ENCODE data around the gene AGER.

Gene AGER

DNA sequence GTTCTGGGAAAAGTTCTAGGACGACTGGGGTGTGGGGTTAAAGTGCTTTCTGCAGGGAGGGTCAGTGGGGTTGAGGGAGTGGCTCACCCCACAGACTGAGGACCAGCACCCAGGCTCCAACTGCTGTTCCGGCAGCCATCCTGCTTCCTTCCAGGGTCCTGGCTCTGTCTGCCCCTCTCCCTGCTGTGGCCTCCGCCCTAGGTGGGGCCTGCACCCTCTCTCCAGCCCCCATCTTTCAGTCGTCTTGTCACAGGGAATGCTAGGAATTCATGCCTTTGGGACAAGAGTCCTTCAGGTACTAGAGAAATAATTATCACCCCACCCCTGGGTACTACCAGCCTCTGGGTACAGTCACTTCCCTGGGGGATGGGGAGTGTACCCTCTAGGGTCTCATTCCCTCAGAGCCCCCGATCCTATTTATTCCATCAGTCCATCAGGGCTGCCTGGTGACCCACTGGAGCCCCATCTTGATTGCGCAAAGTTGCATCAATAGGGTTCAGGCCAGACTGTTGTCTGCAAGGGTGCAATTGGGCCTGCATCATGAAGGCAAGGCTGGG lies at the start of gene AGER:
Gene AGER, minus strand, starts transcription at position 170 of the 557 bp plus-strand sequence. Its CDS starts 31 bp downstream, at position 139.
- no peak for DNase-seq (ENCODE audit: low spot score)
- in situ Hi-C loops (cut with MboI; ENCODE audit: low pct_unique_long_range_greater_than_20kb, low sequenced_read_pairs, unreplicated experiment) = no loop called here
- TF ChIP-seq, protein P1, sequence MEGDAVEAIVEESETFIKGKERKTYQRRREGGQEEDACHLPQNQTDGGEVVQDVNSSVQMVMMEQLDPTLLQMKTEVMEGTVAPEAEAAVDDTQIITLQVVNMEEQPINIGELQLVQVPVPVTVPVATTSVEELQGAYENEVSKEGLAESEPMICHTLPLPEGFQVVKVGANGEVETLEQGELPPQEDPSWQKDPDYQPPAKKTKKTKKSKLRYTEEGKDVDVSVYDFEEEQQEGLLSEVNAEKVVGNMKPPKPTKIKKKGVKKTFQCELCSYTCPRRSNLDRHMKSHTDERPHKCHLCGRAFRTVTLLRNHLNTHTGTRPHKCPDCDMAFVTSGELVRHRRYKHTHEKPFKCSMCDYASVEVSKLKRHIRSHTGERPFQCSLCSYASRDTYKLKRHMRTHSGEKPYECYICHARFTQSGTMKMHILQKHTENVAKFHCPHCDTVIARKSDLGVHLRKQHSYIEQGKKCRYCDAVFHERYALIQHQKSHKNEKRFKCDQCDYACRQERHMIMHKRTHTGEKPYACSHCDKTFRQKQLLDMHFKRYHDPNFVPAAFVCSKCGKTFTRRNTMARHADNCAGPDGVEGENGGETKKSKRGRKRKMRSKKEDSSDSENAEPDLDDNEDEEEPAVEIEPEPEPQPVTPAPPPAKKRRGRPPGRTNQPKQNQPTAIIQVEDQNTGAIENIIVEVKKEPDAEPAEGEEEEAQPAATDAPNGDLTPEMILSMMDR (IDR thresholded peaks at IDR 0.05; ENCODE audit: extremely low read depth, insufficient read depth, missing control alignments) = no peak

DNA sequence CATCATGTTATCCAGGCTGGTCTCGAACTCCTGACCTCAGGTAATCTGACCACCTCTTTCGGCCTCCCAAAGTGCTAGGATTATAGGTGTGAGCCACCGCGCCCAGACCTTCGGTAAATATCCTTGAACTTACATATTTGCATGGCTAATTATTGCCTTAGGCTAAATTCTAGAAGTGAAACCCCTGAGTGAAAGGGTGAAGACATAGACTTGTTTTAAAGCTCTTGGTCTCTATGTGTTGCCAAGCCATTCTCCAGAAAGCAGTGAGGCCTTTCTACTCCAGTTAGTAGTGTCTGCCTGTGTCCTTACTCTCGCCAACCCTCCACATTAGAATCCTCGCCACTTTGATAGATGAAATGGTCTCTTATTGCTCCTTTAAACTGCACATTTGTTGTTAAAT lies 42.4 kb upstream of the AGER start:
- TF ChIP-seq, protein P1 (IDR thresholded peaks at IDR 0.05; ENCODE audit: extremely low read depth, insufficient read depth, missing control alignments) = no peak
- in situ Hi-C loops (cut with MboI; ENCODE audit: low pct_unique_long_range_greater_than_20kb, low sequenced_read_pairs, unreplicated experiment) = no loop called here
- no peak for DNase-seq (ENCODE audit: low spot score)

GRCh38 chr6:32224696-32225095 lies 40.6 kb upstream of the AGER start:
- no peak for DNase-seq (ENCODE audit: low spot score)
- TF ChIP-seq, protein P1 (IDR thresholded peaks at IDR 0.05; ENCODE audit: extremely low read depth, insufficient read depth, missing control alignments) = no peak
- in situ Hi-C loops (cut with MboI; ENCODE audit: low pct_unique_long_range_greater_than_20kb, low sequenced_read_pairs, unreplicated experiment) = no loop called here

- in situ Hi-C loops (cut with MboI; ENCODE audit: low pct_unique_long_range_greater_than_20kb, low sequenced_read_pairs, unreplicated experiment) = no loop called here
- DNase-seq (ENCODE audit: low spot score) = no peak
- TF ChIP-seq, protein P1 (IDR thresholded peaks at IDR 0.05; ENCODE audit: extremely low read depth, insufficient read depth, missing control alignments) = no peak
These were observed 39.5 kb upstream of the AGER start, which contains the start of gene NOTCH4 for GRCh38 chr6:32223258-32224235. TSS of gene NOTCH4 (minus strand) at chr6:32224067. CDS start at chr6:32223928, 139 bp downstream.

GRCh38 chr6:32222333-32223230 lies 38.5 kb upstream of the AGER start:
- in situ Hi-C loops (cut with MboI; ENCODE audit: low pct_unique_long_range_greater_than_20kb, low sequenced_read_pairs, unreplicated experiment) = no loop called here
- TF ChIP-seq, protein P1 (IDR thresholded peaks at IDR 0.05; ENCODE audit: extremely low read depth, insufficient read depth, missing control alignments) = no peak
- DNase-seq (ENCODE audit: low spot score) = no peak

GRCh38 chr6:32220021-32220420 lies 36.0 kb upstream of the AGER start:
- no peak for DNase-seq (ENCODE audit: low spot score)
- TF ChIP-seq, protein P1 (IDR thresholded peaks at IDR 0.05; ENCODE audit: extremely low read depth, insufficient read depth, missing control alignments) = no peak
- in situ Hi-C loops (cut with MboI; ENCODE audit: low pct_unique_long_range_greater_than_20kb, low sequenced_read_pairs, unreplicated experiment) = no loop called here
